HG03159 (cell line): ENCODE measurements around the gene ZNF835.
"Not testable (repeated sequence)": the region's sequence is repeated elsewhere in the genome, so short reads cannot be mapped to it uniquely, and the experiment has no call there.

Experiments used
- ATAC-seq: cut with Tn5 transposase; IDR thresholded peaks from one replicate; pipeline ENCODE4 v1.9.1; 2021; ENCODE audit warnings: mild to moderate bottlenecking, moderate library complexity; ENCODE audit not compliant: unreplicated experiment

Gene ZNF835

GRCh38 chr19:56671613-56671994 is at the start of gene ZNF835:
Gene ZNF835, minus strand, starts transcription at chr19:56671757. Its CDS starts 6,559 bp downstream, at chr19:56665198.
- ATAC-seq = no peak

- no peak for ATAC-seq
Measured at GRCh38 chr19:56720281-56720680, 48.7 kb upstream of the ZNF835 start.

- ATAC-seq = no peak
Measured at GRCh38 chr19:56718231-56718630, 46.7 kb upstream of the ZNF835 start.

GRCh38 chr19:56712611-56713276 is 41.2 kb upstream of the ZNF835 start:
- ATAC-seq = no peak

- no peak for ATAC-seq
Measured at GRCh38 chr19:56710437-56710836, 38.9 kb upstream of the ZNF835 start.

GRCh38 chr19:56707821-56708220 is 36.3 kb upstream of the ZNF835 start:
- ATAC-seq = no peak

GRCh38 chr19:56705939-56706338 is 34.4 kb upstream of the ZNF835 start:
- no peak for ATAC-seq

GRCh38 chr19:56701895-56702294 is 30.3 kb upstream of the ZNF835 start:
- ATAC-seq = no peak

- ATAC-seq = no peak
Measured at GRCh38 chr19:56699552-56699951, 28.0 kb upstream of the ZNF835 start.

- ATAC-seq = no peak
Measured at GRCh38 chr19:56692206-56692895, 20.8 kb upstream of the ZNF835 start.

GRCh38 chr19:56690670-56691069 is 19.1 kb upstream of the ZNF835 start:
- no peak for ATAC-seq

- no peak for ATAC-seq
Measured at GRCh38 chr19:56689198-56689597, 17.6 kb upstream of the ZNF835 start.

GRCh38 chr19:56687031-56687430 is 15.5 kb upstream of the ZNF835 start:
- no peak for ATAC-seq

GRCh38 chr19:56683116-56683515 is 11.6 kb upstream of the ZNF835 start:
- no peak for ATAC-seq

- ATAC-seq = no peak
Measured at GRCh38 chr19:56681702-56682101, 10.1 kb upstream of the ZNF835 start.

- ATAC-seq = no peak
Measured at GRCh38 chr19:56678205-56678604, 6.6 kb upstream of the ZNF835 start.

- not testable (repeated sequence) for ATAC-seq
Measured at GRCh38 chr19:56672610-56673009, 1.1 kb upstream of the ZNF835 start.

GRCh38 chr19:56670961-56671612 is 470 bp downstream of the ZNF835 start:
- ATAC-seq = no peak

GRCh38 chr19:56670401-56670960 is 1.1 kb downstream of the ZNF835 start:
- ATAC-seq = no peak

- no peak for ATAC-seq
Measured at GRCh38 chr19:56668676-56669075, 2.9 kb downstream of the ZNF835 start.

GRCh38 chr19:56667311-56667870 is 4.2 kb downstream of the ZNF835 start:
- ATAC-seq = no peak
